A673 (cell line): ENCODE measurements around the gene ZP2. TPM values are rescaled to one million over a fixed set of nuclear protein-coding genes. Genes with fewer than 3 reads are reported as not detected.
"Not testable (repeated sequence)": the region's sequence is repeated elsewhere in the genome, so short reads cannot be mapped to it uniquely, and the experiment has no call there.

Experiments
- BruUV-seq: library from RNA; stranded (reverse); fragments of 400-500 nt; replicated peaks from 2 replicates; lab custom pipeline; 2021; lab: Mats Ljungman, UMichigan
- CTCF ChIA-PET: fragments of 300-600 bp; sonication (Branson Sonifier 250); formaldehyde crosslinking; loops from one replicate; lab custom pipeline; 2022; ENCODE audit warnings: antibody characterized with exemption; lab: Charles Lee
- POLR2A ChIA-PET: fragments of 300-600 bp; sonication (Branson Sonifier 250); formaldehyde crosslinking; loops from one replicate; lab custom pipeline; 2022; ENCODE audit warnings: antibody characterized with exemption; ENCODE audit not compliant: low non-redundant PET; lab: Charles Lee
- DNase-seq: peaks from one replicate; pipeline ENCODE4 v3.0.0-alpha.2; 2015; ENCODE audit warnings: low spot score
- H3K27ac ChIP-seq: fragments of 200-600 bp; sonication (generic); 2 replicates; pipeline ENCODE4 v1.5.1; 2016; ENCODE audit warnings: mixed run types, low read depth, mild to moderate bottlenecking, mixed read lengths, antibody characterized with exemption, low read length; ENCODE audit not compliant: poor library complexity, severe bottlenecking
- H3K27me3 ChIP-seq: fragments of 200-600 bp; sonication (generic); replicated peaks from 2 replicates; pipeline ENCODE4 v1.6.1; 2017; ENCODE audit warnings: mixed run types, low read depth, mild to moderate bottlenecking, mixed read lengths, antibody characterized with exemption, low read length; ENCODE audit not compliant: insufficient read depth, poor library complexity
- H3K36me3 ChIP-seq: fragments of 200-600 bp; sonication (generic); 2 replicates; pipeline ENCODE4 v1.6.1; 2016; ENCODE audit warnings: mixed run types, mild to moderate bottlenecking, mixed read lengths, antibody characterized with exemption, low read length; ENCODE audit not compliant: insufficient read depth, poor library complexity, severe bottlenecking
- H3K4me1 ChIP-seq: fragments of 200-600 bp; sonication (generic); 2 replicates; pipeline ENCODE4 v1.6.1; 2017; ENCODE audit warnings: mixed run types, mild to moderate bottlenecking, mixed read lengths, antibody characterized with exemption, low read length; ENCODE audit not compliant: insufficient read depth, poor library complexity, severe bottlenecking
- H3K4me3 ChIP-seq: fragments of 200-600 bp; sonication (generic); 2 replicates; pipeline ENCODE4 v1.5.1; 2016; ENCODE audit warnings: low read depth, mixed run types, mild to moderate bottlenecking, mixed read lengths, low read length; ENCODE audit not compliant: poor library complexity, severe bottlenecking
- H3K9me3 ChIP-seq: fragments of 200-600 bp; sonication (generic); 2 replicates; pipeline ENCODE4 v1.6.1; 2016; ENCODE audit warnings: mixed run types, low read depth, mild to moderate bottlenecking, mixed read lengths, antibody characterized with exemption, low read length; ENCODE audit not compliant: poor library complexity, severe bottlenecking
- CTCF ChIP-seq: fragments of 300-800, 200-600 bp; sonication (generic); conservative IDR thresholded peaks from 2 replicates; pipeline ENCODE4 v1.5.1; 2017; ENCODE audit warnings: low read depth, mild to moderate bottlenecking, antibody characterized with exemption, low read length, moderate library complexity, mixed read lengths
- EZH2 ChIP-seq: fragments of 200-600 bp; sonication (generic); IDR thresholded peaks from 2 replicates; pipeline ENCODE4 v1.6.1; 2017; ENCODE audit warnings: borderline replicate concordance, low read depth, mild to moderate bottlenecking, mixed read lengths, antibody characterized with exemption, low read length; ENCODE audit not compliant: poor library complexity, severe bottlenecking
- intact Hi-C: fragments of 100-400 bp; cut with micrococcal nuclease; formaldehyde crosslinking; loops from one replicate; pipeline ENCODE4 v1.10.0; 2022; ENCODE audit not compliant: unreplicated experiment
- total RNA-seq: library from RNA; stranded (reverse); gene quantifications from 2 replicates; pipeline ENCODE4 v1.2.3, GENCODE V29; 2021

ZP2 gene
- total RNA-seq, 1 experiment from 2014 or later, result not detected

GRCh38 chr16:21253470-21253869 is 42.1 kb upstream of the ZP2 start:
- Histone ChIP-seq H3K4me1 (no peaks in the 10 kb centered on the region), H3K27me3 (peaks cover 52% of the 10 kb centered on the region), H3K9me3 (no peaks in the 10 kb centered on the region), H3K36me3 (no peaks in the 10 kb centered on the region), H3K27ac (no peak overlapping the region), H3K4me3 (no peak overlapping the region)
- DNase-seq, result no peak
- intact Hi-C loops, result no loop called here
- TF ChIP-seq CTCF, result no peak
- TF ChIP-seq EZH2, result no peak
- no TSS peak for BruUV-seq
- ChIA-PET POLR2A (no interaction called here), CTCF (no interaction called here)

- DNase-seq, result no peak
- Histone ChIP-seq H3K27me3 (peaks cover 69% of the 10 kb centered on the region), H3K36me3 (no peaks in the 10 kb centered on the region), H3K27ac (no peak overlapping the region), H3K4me3 (no peak overlapping the region), H3K9me3 (no peaks in the 10 kb centered on the region), H3K4me1 (no peaks in the 10 kb centered on the region)
- no peak for TF ChIP-seq EZH2
- no peak for TF ChIP-seq CTCF
- BruUV-seq, result no TSS peak
- CTCF ChIA-PET, result no interaction called here
- POLR2A ChIA-PET, result no interaction called here
- intact Hi-C loops, result no loop called here
Observed at GRCh38 chr16:21250072-21250923, 38.9 kb upstream of the ZP2 start.

- BruUV-seq, CTCF ChIA-PET, DNase-seq, intact Hi-C loops, H3K27ac ChIP-seq, POLR2A ChIA-PET, H3K36me3 ChIP-seq, H3K4me1 ChIP-seq, H3K4me3 ChIP-seq, H3K9me3 ChIP-seq: not testable (repeated sequence)
- peaks cover 69% of the 10 kb centered on the region for H3K27me3 ChIP-seq
Observed at GRCh38 chr16:21248179-21248578, 36.8 kb upstream of the ZP2 start.
